ENCODE measurements around the gene ATP6V0C.

Gene ATP6V0C

GRCh38 chr16:2508722-2509400, 4.9 kb upstream of the ATP6V0C start:
- no peak overlapping the region for H3K4me3 ChIP-seq (ENCODE audit: low read depth, low read length)
- TF ChIP-seq CTCF (IDR thresholded peaks at IDR 0.05; ENCODE audit: borderline replicate concordance, insufficient read depth, low read depth, low read length), result no peak

GRCh38 chr16:2511128-2511800, 2.5 kb upstream of the ATP6V0C start:
- TF ChIP-seq CTCF (IDR thresholded peaks at IDR 0.05; ENCODE audit: borderline replicate concordance, insufficient read depth, low read depth, low read length), result no peak
- H3K4me3 ChIP-seq (ENCODE audit: low read depth, low read length), result no peak overlapping the region

- TF ChIP-seq CTCF (IDR thresholded peaks at IDR 0.05; ENCODE audit: borderline replicate concordance, insufficient read depth, low read depth, low read length), result no peak
- H3K4me3 ChIP-seq (ENCODE audit: low read depth, low read length), result no peak overlapping the region
These were observed 1.6 kb upstream of the ATP6V0C start for GRCh38 chr16:2511996-2512734.

GRCh38 chr16:2512735-2513404, 882 bp upstream of the ATP6V0C start:
- peak; percentile 24; the same call in 1 of the 2 replicates for TF ChIP-seq CTCF (IDR thresholded peaks at IDR 0.05; ENCODE audit: borderline replicate concordance, insufficient read depth, low read depth, low read length)
- peak overlapping the region; percentile 90 for H3K4me3 ChIP-seq (ENCODE audit: low read depth, low read length)

- H3K4me3 ChIP-seq (ENCODE audit: low read depth, low read length), result peak overlapping the region; percentile 90
- TF ChIP-seq CTCF (IDR thresholded peaks at IDR 0.05; ENCODE audit: borderline replicate concordance, insufficient read depth, low read depth, low read length), result no peak
These were observed 804 bp downstream of the ATP6V0C start for GRCh38 chr16:2514333-2515179.

GRCh38 chr16:2515180-2515851, 1.6 kb downstream of the ATP6V0C start:
- no peak for TF ChIP-seq CTCF (IDR thresholded peaks at IDR 0.05; ENCODE audit: borderline replicate concordance, insufficient read depth, low read depth, low read length)

More at GRCh38 chr16:2515180-2515851, 1.6 kb downstream of the ATP6V0C start:
- peak overlapping the region; percentile 90 for H3K4me3 ChIP-seq (ENCODE audit: low read depth, low read length)
